Measurements from ENCODE around the gene SPATS1. TPM values are rescaled to one million over a fixed set of nuclear protein-coding genes. Genes with fewer than 3 reads are reported as not detected.

Gene SPATS1
- total and polyA plus RNA-seq, 2 of the 4 experiments (the other 2 are of a cell fraction) = not detected

- in situ Hi-C loops (cut with MboI; ENCODE audit: low sequenced_read_pairs) (no loop called here), intact Hi-C loops (cut with micrococcal nuclease) (no loop called here), dilution Hi-C loops (cut with HindIII; ENCODE audit: low sequenced_read_pairs, unreplicated experiment) (no loop called here)
- Histone ChIP-seq H3K9ac (ENCODE audit: low read depth, low read length) (no peak overlapping the region), H2AFZ (replicated peaks; ENCODE audit: low read length, poor library complexity) (no peak overlapping the region), H4K5ac (ENCODE audit: low read depth, low read length) (no peak overlapping the region), H4K20me1 (ENCODE audit: insufficient read depth, low read length) (no peaks in the 10 kb centered on the region), H3K36me3 (ENCODE audit: control insufficient read depth, insufficient read depth, low read length) (peaks cover 58% of the 10 kb centered on the region), H3K27me3 (ENCODE audit: control insufficient read depth, insufficient read depth, low read length) (peaks cover 8% of the 10 kb centered on the region; the same call in 1 of the 2 replicates), H3K4me3 (ENCODE audit: insufficient read depth, low read depth, low read length) (no peak overlapping the region), H3K56ac (ENCODE audit: extremely low read depth, insufficient read depth, low read length) (no peak overlapping the region), H3K9me1 (ENCODE audit: insufficient read depth, low read length) (no peaks in the 10 kb centered on the region; the same call in 1 of the 2 replicates), H3K14ac (replicated peaks; ENCODE audit: low read depth, low read length) (no peak overlapping the region), H3K27ac (ENCODE audit: insufficient read depth, low read length) (no peak overlapping the region), H2AK5ac (ENCODE audit: low read depth, low read length) (no peak overlapping the region), H3K18ac (ENCODE audit: low read depth, low read length) (no peak overlapping the region), H3K4me2 (ENCODE audit: low read depth, low read length) (no peak overlapping the region), H4K8ac (ENCODE audit: low read depth in 2 of 2, low read length in 2 of 2) (no peak overlapping the region), H2BK15ac (ENCODE audit: low read depth, low read length) (no peak overlapping the region), H2BK5ac (ENCODE audit: low read depth, low read length, poor library complexity, severe bottlenecking) (no peak overlapping the region), H4K91ac (ENCODE audit: insufficient read depth, low read depth, low read length) (no peak overlapping the region), H2BK20ac (ENCODE audit: low read depth, low read length) (no peak overlapping the region), H3K4ac (ENCODE audit: low read depth, low read length) (no peak overlapping the region), H3K4me1 (ENCODE audit: control insufficient read depth, insufficient read depth, low read length) (no peaks in the 10 kb centered on the region), H3K79me1 (ENCODE audit: low read depth in 1 of 2, low read length in 2 of 2) (no peaks in the 10 kb centered on the region), H3K23ac (ENCODE audit: low read depth, low read length) (no peak overlapping the region), H2BK120ac (ENCODE audit: low read depth, low read length) (no peak overlapping the region), H3K9me3 (ENCODE audit: control insufficient read depth, insufficient read depth, low read length) (no peaks in the 10 kb centered on the region), H2AK9ac (replicated peaks; ENCODE audit: low read depth, low read length, poor library complexity) (no peak overlapping the region)
- DNase-seq (no peak), ATAC-seq (ENCODE audit: low read depth) (no peak)
- CTCF ChIA-PET = no interaction called here
- WGBS, 2 experiments (ENCODE audit: extremely low coverage in 2 of 2, insufficient read length in 1 of 2) = 100% methylated on average over 2 of the region's 14 CpGs; no CpG with 5 or more reads in 1 of the 2 experiments
- POLR2A ChIA-PET (ENCODE audit: unreplicated experiment) = no interaction called here
- no TSS peak for BruUV-seq (replicated peaks)
- no peak for TF ChIP-seq MXI1 (IDR thresholded peaks at IDR 0.05; ENCODE audit: borderline replicate concordance, low read depth, low read length)
- no peak for TF ChIP-seq CEBPB (IDR thresholded peaks at IDR 0.05; ENCODE audit: low read depth, low read length)
- TF ChIP-seq RCOR1 (IDR thresholded peaks at IDR 0.05; ENCODE audit: insufficient replicate concordance, low read length) = no peak
- no peak for TF ChIP-seq CHD1 (IDR thresholded peaks at IDR 0.05; ENCODE audit: low read depth, low read length)
- no peak for TF ChIP-seq POLR2A (IDR thresholded peaks at IDR 0.05; ENCODE audit: low read depth, low read length)
- TF ChIP-seq FOS (IDR thresholded peaks at IDR 0.05; ENCODE audit: low read depth, low read length) = no peak
- no peak for TF ChIP-seq SMC3 (IDR thresholded peaks at IDR 0.05; ENCODE audit: low read depth, low read length)
- TF ChIP-seq RAD21 (IDR thresholded peaks at IDR 0.05; ENCODE audit: low read length) = no peak
- TF ChIP-seq MAFK (IDR thresholded peaks at IDR 0.05; ENCODE audit: low read depth, low read length) = no peak
- TF ChIP-seq, protein P1, sequence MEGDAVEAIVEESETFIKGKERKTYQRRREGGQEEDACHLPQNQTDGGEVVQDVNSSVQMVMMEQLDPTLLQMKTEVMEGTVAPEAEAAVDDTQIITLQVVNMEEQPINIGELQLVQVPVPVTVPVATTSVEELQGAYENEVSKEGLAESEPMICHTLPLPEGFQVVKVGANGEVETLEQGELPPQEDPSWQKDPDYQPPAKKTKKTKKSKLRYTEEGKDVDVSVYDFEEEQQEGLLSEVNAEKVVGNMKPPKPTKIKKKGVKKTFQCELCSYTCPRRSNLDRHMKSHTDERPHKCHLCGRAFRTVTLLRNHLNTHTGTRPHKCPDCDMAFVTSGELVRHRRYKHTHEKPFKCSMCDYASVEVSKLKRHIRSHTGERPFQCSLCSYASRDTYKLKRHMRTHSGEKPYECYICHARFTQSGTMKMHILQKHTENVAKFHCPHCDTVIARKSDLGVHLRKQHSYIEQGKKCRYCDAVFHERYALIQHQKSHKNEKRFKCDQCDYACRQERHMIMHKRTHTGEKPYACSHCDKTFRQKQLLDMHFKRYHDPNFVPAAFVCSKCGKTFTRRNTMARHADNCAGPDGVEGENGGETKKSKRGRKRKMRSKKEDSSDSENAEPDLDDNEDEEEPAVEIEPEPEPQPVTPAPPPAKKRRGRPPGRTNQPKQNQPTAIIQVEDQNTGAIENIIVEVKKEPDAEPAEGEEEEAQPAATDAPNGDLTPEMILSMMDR (conservative IDR thresholded peaks at IDR 0.05; ENCODE audit: low read depth, low read length) = no peak
- TF ChIP-seq BHLHE40 (IDR thresholded peaks at IDR 0.05; ENCODE audit: low read depth, low read length) = no peak
Observed at GRCh38 chr6:44301782-44302564, 40.5 kb upstream of the SPATS1 start.
